ENCODE data around the gene CLCA1. TPM values are rescaled to one million over a fixed set of nuclear protein-coding genes. Genes with fewer than 3 reads are reported as not detected.

The CLCA1 gene
- polyA plus RNA-seq, 1 of the 3 experiments (the other 2 are of a cell fraction) = not detected

GRCh38 chr1:86447198-86447790, 21.4 kb upstream of the CLCA1 start:
- Histone ChIP-seq H3K79me2 (ENCODE audit: insufficient read depth) (no peaks in the 10 kb centered on the region), H3K9me3 (no peaks in the 10 kb centered on the region), H3K36me3 (replicated peaks in 1 of 2; ENCODE audit: control insufficient read depth in 1 of 2, insufficient read depth in 2 of 2, low read length in 1 of 2) (no peaks in the 10 kb centered on the region), H3K4me1 (ENCODE audit: control insufficient read depth in 1 of 2, insufficient read depth in 2 of 2, low read depth in 1 of 2, low read length in 1 of 2) (no peaks in the 10 kb centered on the region), H3K9ac (no peak overlapping the region), H2AFZ (ENCODE audit: low read depth) (no peak overlapping the region), H3K4me2 (no peak overlapping the region), H3K27me3 (ENCODE audit: insufficient read depth) (no peaks in the 10 kb centered on the region; the same call in 1 of the 2 replicates), H3K4me3 (ENCODE audit: low read depth in 2 of 2, low read length in 1 of 2) (no peak overlapping the region), H4K20me1 (ENCODE audit: insufficient read depth) (no peaks in the 10 kb centered on the region), H3F3A (replicated peaks; ENCODE audit: insufficient read depth) (no peaks in the 10 kb centered on the region), H3K9me2 (no peaks in the 10 kb centered on the region), H3K27ac (ENCODE audit: low read depth in 2 of 2, low read length in 1 of 2) (no peak overlapping the region)
- ChIA-PET CTCF (interaction anchor here (0.7 to 1.4 kb wide), 3 partner anchors 26 to 194 kb away, joined by 3 read pairs; no protein-coding TSS in a partner anchor), POLR2A (no interaction called here)
- no peak for DNase-seq
- WGBS (ENCODE audit: low lambda C conversion rate) = 52% methylated on average over 4 of the region's 4 CpGs
- TF ChIP-seq SIN3A (IDR thresholded peaks at IDR 0.05; ENCODE audit: borderline replicate concordance, low read depth, low read length) (no peak), MEF2A (IDR thresholded peaks at IDR 0.05; ENCODE audit: borderline replicate concordance, low read depth) (no peak), CHD2 (IDR thresholded peaks at IDR 0.05; ENCODE audit: low read length, partially characterized antibody) (no peak), RXRA (IDR thresholded peaks at IDR 0.05; ENCODE audit: borderline replicate concordance, low read depth) (no peak), EP300 (IDR thresholded peaks at IDR 0.05; ENCODE audit: borderline replicate concordance in 1 of 2, low read depth in 1 of 2, low read length in 1 of 2) (no peak), FOXJ3 (CRISPR knock-in tag; IDR thresholded peaks at IDR 0.05) (no peak), TEAD4 (IDR thresholded peaks at IDR 0.05; ENCODE audit: borderline replicate concordance, insufficient read depth) (no peak)

- TF ChIP-seq SIN3A (IDR thresholded peaks at IDR 0.05; ENCODE audit: borderline replicate concordance, low read depth, low read length) (no peak), CTCF (IDR thresholded peaks at IDR 0.05) (no peak), GATA2 (CRISPR knock-in tag; IDR thresholded peaks at IDR 0.05) (no peak), POLR2AphosphoS5 (IDR thresholded peaks at IDR 0.05; ENCODE audit: low read depth, low read length) (no peak), JUND (IDR thresholded peaks at IDR 0.05) (no peak), RFX5 (IDR thresholded peaks at IDR 0.05; ENCODE audit: low read length) (no peak), ZBTB33 (IDR thresholded peaks at IDR 0.05; ENCODE audit: borderline replicate concordance, low read depth) (no peak), GABPA (IDR thresholded peaks at IDR 0.05; ENCODE audit: low read depth) (no peak), FOXJ3 (CRISPR knock-in tag; IDR thresholded peaks at IDR 0.05) (no peak), FOSL2 (IDR thresholded peaks at IDR 0.05; ENCODE audit: borderline replicate concordance, low read depth) (no peak), TCF12 (IDR thresholded peaks at IDR 0.05) (no peak), RCOR1 (IDR thresholded peaks at IDR 0.05; ENCODE audit: low read length) (no peak), FOXM1 (IDR thresholded peaks at IDR 0.05; ENCODE audit: low read depth) (no peak)
- H2AFZ ChIP-seq (ENCODE audit: low read depth) = no peak overlapping the region
- ChIA-PET CTCF (no interaction called here), POLR2A (no interaction called here)
- H3K9ac ChIP-seq = no peak overlapping the region
- no peaks in the 10 kb centered on the region for H4K20me1 ChIP-seq (ENCODE audit: insufficient read depth)
- no peak overlapping the region for H3K4me3 ChIP-seq (ENCODE audit: low read depth in 2 of 2, low read length in 1 of 2)
- WGBS (ENCODE audit: low lambda C conversion rate) = 30% methylated on average over 1 of the region's 1 CpG
- H3K36me3 ChIP-seq (replicated peaks in 1 of 2; ENCODE audit: control insufficient read depth in 1 of 2, insufficient read depth in 2 of 2, low read length in 1 of 2) = no peaks in the 10 kb centered on the region
- no peaks in the 10 kb centered on the region for H3K27me3 ChIP-seq (ENCODE audit: insufficient read depth)
- H3K9me3 ChIP-seq = no peaks in the 10 kb centered on the region
- H3K4me2 ChIP-seq = no peak overlapping the region
- no peaks in the 10 kb centered on the region for H3K4me1 ChIP-seq (ENCODE audit: control insufficient read depth in 1 of 2, insufficient read depth in 2 of 2, low read depth in 1 of 2, low read length in 1 of 2)
- DNase-seq = no peak
- no peaks in the 10 kb centered on the region for H3K79me2 ChIP-seq (ENCODE audit: insufficient read depth)
- no peaks in the 10 kb centered on the region for H3F3A ChIP-seq (replicated peaks; ENCODE audit: insufficient read depth)
- H3K9me2 ChIP-seq = no peaks in the 10 kb centered on the region
- no peak overlapping the region for H3K27ac ChIP-seq (ENCODE audit: low read depth in 2 of 2, low read length in 1 of 2)
These were observed 20.1 kb upstream of the CLCA1 start for GRCh38 chr1:86448670-86449069.

Data from SK-N-SH (cell line).